Measurements from ENCODE around the gene ZSCAN20. TPM values are rescaled to one million over a fixed set of nuclear protein-coding genes. Genes with fewer than 3 reads are reported as not detected.

The ZSCAN20 gene
- total RNA-seq, 1 donor from 2014 or later: 6.9 TPM

- no peaks in the 10 kb centered on the region for H3K9me3 ChIP-seq (ENCODE audit: insufficient read depth, low read depth, low read length)
- Mint-ChIP-seq H3K36me3 (ENCODE audit: low read depth, unreplicated experiment) (no peaks in the 10 kb centered on the region), H3K4me3 (ENCODE audit: unreplicated experiment) (no peak overlapping the region), H3K4me1 (ENCODE audit: low read depth, unreplicated experiment) (peaks cover 32% of the 10 kb centered on the region), H3K9me3 (ENCODE audit: unreplicated experiment) (peaks cover 1% of the 10 kb centered on the region), H3K27me3 (ENCODE audit: low read depth, unreplicated experiment) (peaks cover 5% of the 10 kb centered on the region), H3K27ac (ENCODE audit: unreplicated experiment) (no peak overlapping the region)
- H3K27me3 ChIP-seq (ENCODE audit: insufficient read depth, low read length): no peaks in the 10 kb centered on the region
- no peak overlapping the region for H3K4me3 ChIP-seq (ENCODE audit: insufficient read depth, low read depth, low read length)
- no peak overlapping the region for H3K27ac ChIP-seq (ENCODE audit: low read depth, low read length)
- H2AFZ ChIP-seq (ENCODE audit: low read depth, low read length): no peak overlapping the region
- no peaks in the 10 kb centered on the region for H3K79me2 ChIP-seq (ENCODE audit: insufficient read depth, low read length)
- H3K4me1 ChIP-seq (ENCODE audit: insufficient read depth, low read length): peaks cover 27% of the 10 kb centered on the region
- no peaks in the 10 kb centered on the region for H3K36me3 ChIP-seq (ENCODE audit: insufficient read depth, low read length)
- H3K9ac ChIP-seq (ENCODE audit: low read length): no peak overlapping the region
- DNase-seq (ENCODE audit: low read depth): no peak
- no peak for TF ChIP-seq EZH2 (IDR thresholded peaks at IDR 0.05; ENCODE audit: insufficient read depth, low read length)
- no peak for TF ChIP-seq CTCF (IDR thresholded peaks at IDR 0.05; ENCODE audit: insufficient read depth, low read depth, low read length)
- no peaks in the 10 kb centered on the region for H4K20me1 ChIP-seq (ENCODE audit: insufficient read depth, low read length)
- H3K4me2 ChIP-seq (ENCODE audit: low read length): no peak overlapping the region
- no peak for FAIRE-seq
These were observed 9.9 kb upstream of the ZSCAN20 start for GRCh38 chr1:33462405-33463164.

GRCh38 chr1:33464552-33464951 lies 7.9 kb upstream of the ZSCAN20 start:
- Mint-ChIP-seq H3K9me3 (ENCODE audit: unreplicated experiment) (peaks cover 1% of the 10 kb centered on the region), H3K36me3 (ENCODE audit: low read depth, unreplicated experiment) (no peaks in the 10 kb centered on the region), H3K27ac (ENCODE audit: unreplicated experiment) (no peak overlapping the region), H3K4me1 (ENCODE audit: low read depth, unreplicated experiment) (peaks cover 30% of the 10 kb centered on the region), H3K27me3 (ENCODE audit: low read depth, unreplicated experiment) (peaks cover 5% of the 10 kb centered on the region), H3K4me3 (ENCODE audit: unreplicated experiment) (no peak overlapping the region)
- no peak for TF ChIP-seq EZH2 (IDR thresholded peaks at IDR 0.05; ENCODE audit: insufficient read depth, low read length)
- Histone ChIP-seq H3K9ac (ENCODE audit: low read length) (no peak overlapping the region), H3K9me3 (ENCODE audit: insufficient read depth, low read depth, low read length) (no peaks in the 10 kb centered on the region), H2AFZ (ENCODE audit: low read depth, low read length) (no peak overlapping the region), H3K4me3 (ENCODE audit: insufficient read depth, low read depth, low read length) (no peak overlapping the region), H4K20me1 (ENCODE audit: insufficient read depth, low read length) (no peaks in the 10 kb centered on the region), H3K27me3 (ENCODE audit: insufficient read depth, low read length) (no peaks in the 10 kb centered on the region), H3K4me2 (ENCODE audit: low read length) (no peak overlapping the region), H3K4me1 (ENCODE audit: insufficient read depth, low read length) (peaks cover 26% of the 10 kb centered on the region), H3K27ac (ENCODE audit: low read depth, low read length) (no peak overlapping the region), H3K79me2 (ENCODE audit: insufficient read depth, low read length) (no peaks in the 10 kb centered on the region), H3K36me3 (ENCODE audit: insufficient read depth, low read length) (no peaks in the 10 kb centered on the region)
- DNase-seq (ENCODE audit: low read depth): no peak
- FAIRE-seq: no peak

GRCh38 chr1:33465316-33465715 lies 7.1 kb upstream of the ZSCAN20 start:
- Mint-ChIP-seq H3K27ac (ENCODE audit: unreplicated experiment) (no peak overlapping the region), H3K27me3 (ENCODE audit: low read depth, unreplicated experiment) (peaks cover 5% of the 10 kb centered on the region), H3K9me3 (ENCODE audit: unreplicated experiment) (peaks cover 1% of the 10 kb centered on the region), H3K4me1 (ENCODE audit: low read depth, unreplicated experiment) (peaks cover 25% of the 10 kb centered on the region), H3K4me3 (ENCODE audit: unreplicated experiment) (no peak overlapping the region), H3K36me3 (ENCODE audit: low read depth, unreplicated experiment) (no peaks in the 10 kb centered on the region)
- Histone ChIP-seq H4K20me1 (ENCODE audit: insufficient read depth, low read length) (no peaks in the 10 kb centered on the region), H3K27me3 (ENCODE audit: insufficient read depth, low read length) (no peaks in the 10 kb centered on the region), H3K36me3 (ENCODE audit: insufficient read depth, low read length) (no peaks in the 10 kb centered on the region), H3K4me2 (ENCODE audit: low read length) (no peak overlapping the region), H3K4me1 (ENCODE audit: insufficient read depth, low read length) (peaks cover 21% of the 10 kb centered on the region), H3K4me3 (ENCODE audit: insufficient read depth, low read depth, low read length) (no peak overlapping the region), H2AFZ (ENCODE audit: low read depth, low read length) (no peak overlapping the region), H3K9me3 (ENCODE audit: insufficient read depth, low read depth, low read length) (no peaks in the 10 kb centered on the region), H3K27ac (ENCODE audit: low read depth, low read length) (no peak overlapping the region), H3K79me2 (ENCODE audit: insufficient read depth, low read length) (no peaks in the 10 kb centered on the region), H3K9ac (ENCODE audit: low read length) (no peak overlapping the region)
- DNase-seq (ENCODE audit: low read depth) (no peak), FAIRE-seq (no peak)
- TF ChIP-seq EZH2 (IDR thresholded peaks at IDR 0.05; ENCODE audit: insufficient read depth, low read length) (no peak), CTCF (IDR thresholded peaks at IDR 0.05; ENCODE audit: insufficient read depth, low read depth, low read length) (no peak)

All from astrocyte (in vitro differentiated cells and primary cell).